RWPE2 (cell line): Measurements from ENCODE around the gene WRAP73.

Experiments
- ATAC-seq: fragments of 200-7000 bp; cut with Tn5 transposase; 3 replicates; pipeline ENCODE4 v1.9.1; 2021; ENCODE audit warnings: low read depth
- DNase-seq: peaks from one replicate; pipeline ENCODE4 v3.0.0-alpha.2; 2020; ENCODE audit warnings: low spot score
- H3K27ac ChIP-seq: fragments of 450-650 bp; 2 replicates; pipeline ENCODE4 v1.5.1; 2017; ENCODE audit warnings: mild to moderate bottlenecking; ENCODE audit not compliant: poor library complexity, severe bottlenecking
- H3K27me3 ChIP-seq: fragments of 250-450 bp; sonication (Bioruptor Pico); 2 replicates; pipeline ENCODE4 v1.5.1; 2021; ENCODE audit warnings: mild to moderate bottlenecking, moderate library complexity; ENCODE audit not compliant: insufficient read depth, poor library complexity, severe bottlenecking
- H3K36me3 ChIP-seq: fragments of 250-450 bp; sonication (Bioruptor Pico); 2 replicates; pipeline ENCODE4 v1.5.1; 2020; ENCODE audit warnings: low read depth, mild to moderate bottlenecking, moderate library complexity
- H3K4me1 ChIP-seq: fragments of 250-450 bp; sonication (Bioruptor Pico); 2 replicates; pipeline ENCODE4 v1.5.1; 2021; ENCODE audit warnings: mild to moderate bottlenecking, moderate library complexity; ENCODE audit not compliant: insufficient read depth, poor library complexity, severe bottlenecking
- H3K4me3 ChIP-seq: fragments of 250-450 bp; sonication (Bioruptor Pico); 2 replicates; pipeline ENCODE4 v1.5.1; 2021; ENCODE audit warnings: mild to moderate bottlenecking, moderate library complexity; ENCODE audit not compliant: severe bottlenecking
- H3K9me3 ChIP-seq: fragments of 250-450 bp; sonication (Bioruptor Pico); 2 replicates; pipeline ENCODE4 v1.5.1; 2021; ENCODE audit warnings: mild to moderate bottlenecking, moderate library complexity; ENCODE audit not compliant: severe bottlenecking
- TF ChIP-seq, protein P1 (sequence below): fragments of 450-650 bp; IDR thresholded peaks from one replicate; pipeline ENCODE4 v1.5.1; 2017; ENCODE audit warnings: mild to moderate bottlenecking, moderate library complexity; ENCODE audit not compliant: poor library complexity, severe bottlenecking

WRAP73 gene

DNA sequence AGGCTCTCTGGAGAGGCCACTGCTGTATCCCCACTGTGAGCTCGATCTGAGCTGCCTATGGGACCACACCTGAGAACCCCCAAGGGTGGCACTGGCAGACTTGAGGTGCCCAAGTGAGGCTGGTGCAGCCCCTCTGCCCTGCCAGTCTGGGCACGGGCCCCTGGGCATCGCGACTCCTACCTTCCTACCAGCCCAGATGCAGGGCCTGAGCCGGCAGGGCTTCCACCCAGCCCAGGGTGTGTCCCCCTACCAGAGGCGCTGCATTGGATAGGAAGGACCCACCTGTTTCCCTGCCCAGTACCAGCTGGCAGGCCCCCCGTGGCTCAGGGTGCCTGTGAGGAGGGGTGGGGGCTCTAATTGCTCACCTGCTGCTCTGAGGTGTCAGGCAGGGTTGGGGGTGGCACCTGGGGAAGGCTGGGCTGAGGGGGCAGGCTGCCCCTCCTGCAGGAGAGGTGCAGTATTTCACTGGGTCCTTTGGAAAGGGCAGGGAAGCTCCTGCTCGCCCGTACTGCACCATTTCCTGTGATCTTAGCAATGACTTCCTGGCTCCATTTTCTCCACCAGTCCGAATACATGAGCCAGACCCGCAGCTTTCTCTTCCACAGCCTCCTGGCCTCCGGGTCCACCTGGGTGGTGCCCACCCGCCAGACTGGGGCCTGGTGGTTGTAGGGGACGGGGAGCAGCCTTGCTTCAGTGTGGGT lies 14.2 kb upstream of the WRAP73 start:
- TF ChIP-seq, protein P1, sequence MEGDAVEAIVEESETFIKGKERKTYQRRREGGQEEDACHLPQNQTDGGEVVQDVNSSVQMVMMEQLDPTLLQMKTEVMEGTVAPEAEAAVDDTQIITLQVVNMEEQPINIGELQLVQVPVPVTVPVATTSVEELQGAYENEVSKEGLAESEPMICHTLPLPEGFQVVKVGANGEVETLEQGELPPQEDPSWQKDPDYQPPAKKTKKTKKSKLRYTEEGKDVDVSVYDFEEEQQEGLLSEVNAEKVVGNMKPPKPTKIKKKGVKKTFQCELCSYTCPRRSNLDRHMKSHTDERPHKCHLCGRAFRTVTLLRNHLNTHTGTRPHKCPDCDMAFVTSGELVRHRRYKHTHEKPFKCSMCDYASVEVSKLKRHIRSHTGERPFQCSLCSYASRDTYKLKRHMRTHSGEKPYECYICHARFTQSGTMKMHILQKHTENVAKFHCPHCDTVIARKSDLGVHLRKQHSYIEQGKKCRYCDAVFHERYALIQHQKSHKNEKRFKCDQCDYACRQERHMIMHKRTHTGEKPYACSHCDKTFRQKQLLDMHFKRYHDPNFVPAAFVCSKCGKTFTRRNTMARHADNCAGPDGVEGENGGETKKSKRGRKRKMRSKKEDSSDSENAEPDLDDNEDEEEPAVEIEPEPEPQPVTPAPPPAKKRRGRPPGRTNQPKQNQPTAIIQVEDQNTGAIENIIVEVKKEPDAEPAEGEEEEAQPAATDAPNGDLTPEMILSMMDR = no peak
- no peaks in the 10 kb centered on the region for H3K36me3 ChIP-seq
- ATAC-seq (no peak), DNase-seq (no peak)
- no peak overlapping the region for H3K4me3 ChIP-seq
- H3K27ac ChIP-seq = no peak overlapping the region
- H3K9me3 ChIP-seq = no peaks in the 10 kb centered on the region
- H3K4me1 ChIP-seq = peaks cover 6% of the 10 kb centered on the region
- H3K27me3 ChIP-seq = peaks cover 6% of the 10 kb centered on the region

DNA sequence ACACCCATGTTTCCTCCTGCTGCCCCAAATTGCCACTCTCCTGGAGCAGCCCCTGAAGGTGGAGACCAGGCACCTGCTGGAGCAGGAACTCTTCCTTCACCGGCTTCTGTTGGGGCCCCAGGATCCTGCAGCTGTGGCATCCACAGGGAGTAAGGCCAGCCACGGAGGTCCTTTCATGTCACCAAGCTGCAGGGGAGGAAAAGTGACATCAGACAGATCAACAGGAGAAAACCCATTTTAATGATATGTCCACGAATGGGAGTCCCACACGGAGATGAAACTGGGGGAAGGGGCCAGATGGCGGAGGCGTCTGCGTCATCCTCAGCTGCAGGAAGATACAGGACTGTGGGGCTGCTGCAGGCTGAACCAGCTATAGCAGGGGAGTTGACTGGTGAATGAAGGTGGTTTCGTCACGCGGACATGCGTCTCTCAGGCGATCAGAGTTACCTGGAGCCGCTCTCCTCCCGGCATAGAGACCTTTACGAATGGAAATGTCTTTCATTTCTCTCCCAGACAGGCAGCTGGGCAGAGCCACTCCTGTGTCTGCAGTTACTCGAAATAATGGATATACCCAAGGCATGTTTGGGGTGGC lies 12.3 kb upstream of the WRAP73 start:
- TF ChIP-seq, protein P1 = no peak
- Histone ChIP-seq H3K9me3 (no peaks in the 10 kb centered on the region), H3K27me3 (peaks cover 6% of the 10 kb centered on the region), H3K4me3 (no peak overlapping the region), H3K36me3 (no peaks in the 10 kb centered on the region), H3K27ac (no peak overlapping the region), H3K4me1 (peaks cover 6% of the 10 kb centered on the region)
- ATAC-seq = no peak
- no peak for DNase-seq

DNA sequence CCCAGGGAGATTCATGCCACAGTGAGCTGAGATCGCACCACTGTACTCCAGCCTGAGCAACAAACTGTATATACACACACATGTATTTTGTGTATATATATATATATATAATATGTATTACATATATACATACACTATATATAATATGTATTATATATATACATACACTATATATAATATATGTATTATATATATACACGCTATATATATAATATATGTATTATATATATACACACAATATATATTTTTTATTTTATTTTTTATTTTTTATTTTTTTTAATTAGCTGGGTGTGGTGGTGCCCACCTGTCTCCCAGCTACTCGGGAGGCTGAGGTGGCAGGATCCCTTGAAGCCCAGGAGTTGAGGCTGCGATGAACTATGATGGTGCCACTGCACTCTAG lies 11.7 kb upstream of the WRAP73 start:
- DNase-seq (no peak), ATAC-seq (no peak)
- TF ChIP-seq, protein P1 = no peak
- no peaks in the 10 kb centered on the region for H3K36me3 ChIP-seq
- H3K27ac ChIP-seq = no peak overlapping the region
- peaks cover 6% of the 10 kb centered on the region for H3K4me1 ChIP-seq
- no peak overlapping the region for H3K4me3 ChIP-seq
- peaks cover 6% of the 10 kb centered on the region for H3K27me3 ChIP-seq
- no peaks in the 10 kb centered on the region for H3K9me3 ChIP-seq

DNA sequence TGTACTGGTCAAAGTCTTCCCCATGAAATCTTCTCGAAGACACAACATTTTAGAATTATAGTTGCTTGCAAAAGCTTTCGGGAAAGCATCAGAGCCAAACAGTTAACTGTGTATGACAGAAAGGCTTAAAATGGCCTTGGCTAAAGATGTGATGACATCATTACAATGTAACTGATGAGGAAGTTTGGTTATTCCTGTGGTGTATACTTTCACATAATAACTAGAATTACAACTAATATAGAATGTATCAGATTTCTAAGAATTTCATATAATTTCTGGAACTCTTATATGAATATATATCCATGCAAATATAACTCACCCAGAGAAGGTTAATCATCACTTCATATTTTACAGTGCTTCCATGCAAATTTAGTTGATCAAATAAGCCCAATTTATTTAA lies 10.8 kb upstream of the WRAP73 start:
- H3K36me3 ChIP-seq = no peaks in the 10 kb centered on the region
- ATAC-seq (no peak), DNase-seq (no peak)
- peaks cover 6% of the 10 kb centered on the region for H3K27me3 ChIP-seq
- H3K4me3 ChIP-seq = no peak overlapping the region
- TF ChIP-seq, protein P1 = no peak
- peaks cover 6% of the 10 kb centered on the region for H3K4me1 ChIP-seq
- no peaks in the 10 kb centered on the region for H3K9me3 ChIP-seq
- H3K27ac ChIP-seq = no peak overlapping the region

DNA sequence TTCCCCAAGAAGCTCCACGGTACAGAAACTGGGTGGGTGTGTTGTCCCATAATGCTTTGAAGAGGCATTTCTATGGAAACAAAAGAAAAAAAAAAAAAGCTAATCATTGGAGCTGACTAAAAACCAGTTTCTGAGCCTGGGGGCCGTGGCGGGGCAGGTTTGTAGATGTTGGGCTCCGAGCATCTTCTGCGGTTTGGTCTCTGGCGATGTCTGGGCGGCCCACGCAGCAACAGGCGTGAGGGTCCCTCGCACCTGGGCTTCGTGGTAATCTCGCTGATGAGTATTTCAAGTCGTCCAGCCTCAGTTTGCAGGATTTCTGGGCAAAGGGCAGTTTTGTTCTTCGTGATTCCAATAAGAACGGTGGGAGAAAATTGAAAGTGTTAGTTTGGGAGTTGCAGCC lies 9.2 kb upstream of the WRAP73 start:
- H3K27ac ChIP-seq = no peak overlapping the region
- TF ChIP-seq, protein P1 = no peak
- ATAC-seq (no peak), DNase-seq (no peak)
- H3K36me3 ChIP-seq = no peaks in the 10 kb centered on the region
- H3K4me3 ChIP-seq = no peak overlapping the region
- H3K27me3 ChIP-seq = peaks cover 15% of the 10 kb centered on the region
- H3K4me1 ChIP-seq = no peaks in the 10 kb centered on the region
- H3K9me3 ChIP-seq = no peaks in the 10 kb centered on the region
